OCI-LY3 (cell line): ENCODE measurements around the gene DIPK1A.
A peak's percentile ranks its signal among the peaks of the same experiment; 100 is the strongest.

Experiments used
- EZH2phosphoT487 ChIP-seq: fragments of 200-600 bp; shearing (Covaris generic); IDR thresholded peaks from 2 replicates; pipeline ENCODE4 v1.6.1; 2018; ENCODE audit warnings: antibody characterized with exemption, mixed run types, low read depth
- TF ChIP-seq, protein P1 (sequence below): fragments of 200-600, 300-600 bp; sonication (generic); IDR thresholded peaks from 2 replicates; pipeline ENCODE4 v1.5.1; 2014; ENCODE audit warnings: antibody characterized with exemption, low read length, low read depth

- TF ChIP-seq, protein P1, sequence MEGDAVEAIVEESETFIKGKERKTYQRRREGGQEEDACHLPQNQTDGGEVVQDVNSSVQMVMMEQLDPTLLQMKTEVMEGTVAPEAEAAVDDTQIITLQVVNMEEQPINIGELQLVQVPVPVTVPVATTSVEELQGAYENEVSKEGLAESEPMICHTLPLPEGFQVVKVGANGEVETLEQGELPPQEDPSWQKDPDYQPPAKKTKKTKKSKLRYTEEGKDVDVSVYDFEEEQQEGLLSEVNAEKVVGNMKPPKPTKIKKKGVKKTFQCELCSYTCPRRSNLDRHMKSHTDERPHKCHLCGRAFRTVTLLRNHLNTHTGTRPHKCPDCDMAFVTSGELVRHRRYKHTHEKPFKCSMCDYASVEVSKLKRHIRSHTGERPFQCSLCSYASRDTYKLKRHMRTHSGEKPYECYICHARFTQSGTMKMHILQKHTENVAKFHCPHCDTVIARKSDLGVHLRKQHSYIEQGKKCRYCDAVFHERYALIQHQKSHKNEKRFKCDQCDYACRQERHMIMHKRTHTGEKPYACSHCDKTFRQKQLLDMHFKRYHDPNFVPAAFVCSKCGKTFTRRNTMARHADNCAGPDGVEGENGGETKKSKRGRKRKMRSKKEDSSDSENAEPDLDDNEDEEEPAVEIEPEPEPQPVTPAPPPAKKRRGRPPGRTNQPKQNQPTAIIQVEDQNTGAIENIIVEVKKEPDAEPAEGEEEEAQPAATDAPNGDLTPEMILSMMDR: peak; percentile 80
- no peak for TF ChIP-seq EZH2phosphoT487
Measured at GRCh38 chr1:92968138-92969032, 7.1 kb upstream of the DIPK1A start.
